Left cardiac atrium (tissue), 2 donors: ENCODE measurements around the gene FBXO5. TPM values are rescaled to one million over a fixed set of nuclear protein-coding genes. Genes with fewer than 3 reads are reported as not detected.

ENCODE experiments used
- total RNA-seq, 2 donors: library from RNA; stranded (reverse); fragmentation: NEBNext Ultra II Directional; extraction: Animal tissue kit (Norgen Biotek cat#: 25700); gene quantifications; one replicate each; pipeline ENCODE4 v1.2.1, GENCODE V29; 2021
- donor health status: DM: no; HTN: yes; CAD: no; lungs with severe emphysema.
- donor health status: DM: yes; HTN: yes; CAD: no.

The FBXO5 gene
- total RNA-seq, 2 donors from 2014 or later, result 2.7 to 3.1 TPM

Other genes starting within 250 kb of the FBXO5 start
- gene VIP, start 232.2 kb downstream of the FBXO5 start, total RNA-seq, result under 1 TPM in 1 of 2 donors, not detected in 1; 0.59 TPM
- 10 to 100 TPM; 28.3 to 36.1 TPM for gene MTRF1L, start 19.7 kb upstream of the FBXO5 start, total RNA-seq
- gene RGS17, start 148.2 kb upstream of the FBXO5 start, total RNA-seq, result under 1 TPM; 0.18 to 0.37 TPM